GM12864 (cell line): Measurements from ENCODE around the gene KCNT1.

Source experiments
- DNase-seq: peaks from one replicate; pipeline ENCODE4 v3.0.0-alpha.2; 2011; ENCODE audit warnings: low read depth
- H3K4me3 ChIP-seq: 2 replicates; pipeline ENCODE4 v1.5.1; 2011; ENCODE audit warnings: mild to moderate bottlenecking, low read depth, low read length, control low read depth
- CTCF ChIP-seq: IDR thresholded peaks from 2 replicates; pipeline ENCODE4 v1.5.1; 2011; ENCODE audit warnings: low read depth, mild to moderate bottlenecking, moderate library complexity, low read length, control low read depth, inconsistent platforms; ENCODE audit errors: missing control alignments

Gene KCNT1

GRCh38 chr9:135714242-135715055 lies 12.5 kb downstream of the KCNT1 start:
- no peak overlapping the region for H3K4me3 ChIP-seq
- TF ChIP-seq CTCF = no peak

GRCh38 chr9:135715056-135715595 lies 13.1 kb downstream of the KCNT1 start:
- no peak for DNase-seq
- no peak overlapping the region for H3K4me3 ChIP-seq
- no peak for TF ChIP-seq CTCF

More at GRCh38 chr9:135714242-135715055, 12.5 kb downstream of the KCNT1 start:
- DNase-seq = no peak

GRCh38 chr9:135716045-135716444 lies 14.1 kb downstream of the KCNT1 start:
- no peak for DNase-seq
- H3K4me3 ChIP-seq = no peak overlapping the region
- TF ChIP-seq CTCF = no peak

GRCh38 chr9:135717410-135717809 lies 15.4 kb downstream of the KCNT1 start:
- H3K4me3 ChIP-seq = no peak overlapping the region
- no peak for TF ChIP-seq CTCF
- DNase-seq = no peak

- no peak for DNase-seq
- no peak overlapping the region for H3K4me3 ChIP-seq
- TF ChIP-seq CTCF = no peak
These were observed 16.6 kb downstream of the KCNT1 start for GRCh38 chr9:135718616-135719015.

- no peak for TF ChIP-seq CTCF
- DNase-seq = no peak
- no peak overlapping the region for H3K4me3 ChIP-seq
These were observed 17.5 kb downstream of the KCNT1 start for GRCh38 chr9:135719472-135719871.

GRCh38 chr9:135722365-135722764 lies 20.4 kb downstream of the KCNT1 start:
- no peak overlapping the region for H3K4me3 ChIP-seq
- DNase-seq = no peak
- TF ChIP-seq CTCF = no peak
